C1 segment of cervical spinal cord (tissue), 14 donors: ENCODE measurements around the gene ADAM33.
A peak's percentile ranks its signal among the peaks of the same experiment; 100 is the strongest.

Source experiments
- DNase-seq, 14 donors: peaks; one replicate each; lab custom pipeline; 2025; lab: John Stamatoyannopoulos, UW

The ADAM33 gene

DNA sequence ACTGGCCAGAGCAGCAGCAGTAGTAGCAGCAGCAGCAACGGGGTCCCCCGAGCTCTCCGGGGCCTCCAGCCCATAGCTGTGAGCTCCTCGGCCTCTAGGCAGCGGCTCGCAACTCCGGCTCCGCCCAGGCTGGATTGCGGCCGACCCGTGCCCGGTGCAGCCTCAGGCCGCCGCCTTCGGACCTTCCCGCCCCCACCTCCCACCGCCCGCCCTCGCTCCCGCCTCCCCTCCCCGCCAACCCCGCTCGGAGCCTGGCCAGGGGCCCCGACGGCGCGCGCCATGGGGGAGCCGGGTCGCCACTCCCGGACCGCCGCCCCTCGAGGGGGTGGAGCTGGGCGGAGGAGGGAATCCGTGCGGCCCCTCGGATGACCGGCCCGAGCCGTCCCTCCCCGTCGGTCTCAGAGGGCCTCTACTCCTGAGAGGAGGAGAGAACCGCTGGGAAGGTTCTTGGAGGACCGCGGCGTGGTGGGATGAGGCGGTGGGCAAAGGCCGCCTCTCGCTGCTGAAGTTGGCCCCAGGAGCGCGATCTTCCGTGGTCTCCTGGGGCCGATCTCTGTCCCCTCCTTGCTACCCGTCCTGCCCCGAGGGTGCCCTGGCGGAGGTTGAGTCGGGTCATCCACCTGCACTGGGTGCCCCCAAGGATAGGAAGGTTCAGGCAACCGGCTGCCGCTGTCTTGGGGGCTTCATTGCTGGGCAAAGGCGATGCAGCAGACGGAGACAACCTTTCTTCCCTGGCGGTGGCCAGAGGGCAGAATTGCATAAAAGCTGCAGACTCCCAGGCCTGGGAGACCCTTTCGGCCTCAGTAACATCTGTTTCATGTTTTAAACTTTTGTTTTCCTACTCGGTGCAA is at the start of gene ADAM33:
ADAM33 (minus strand) TSS at position 80 of the 851 bp plus-strand sequence; CDS start at position 74, 6 bp downstream.
- peak in 1 of 14 donors; percentile 8 for DNase-seq

DNA sequence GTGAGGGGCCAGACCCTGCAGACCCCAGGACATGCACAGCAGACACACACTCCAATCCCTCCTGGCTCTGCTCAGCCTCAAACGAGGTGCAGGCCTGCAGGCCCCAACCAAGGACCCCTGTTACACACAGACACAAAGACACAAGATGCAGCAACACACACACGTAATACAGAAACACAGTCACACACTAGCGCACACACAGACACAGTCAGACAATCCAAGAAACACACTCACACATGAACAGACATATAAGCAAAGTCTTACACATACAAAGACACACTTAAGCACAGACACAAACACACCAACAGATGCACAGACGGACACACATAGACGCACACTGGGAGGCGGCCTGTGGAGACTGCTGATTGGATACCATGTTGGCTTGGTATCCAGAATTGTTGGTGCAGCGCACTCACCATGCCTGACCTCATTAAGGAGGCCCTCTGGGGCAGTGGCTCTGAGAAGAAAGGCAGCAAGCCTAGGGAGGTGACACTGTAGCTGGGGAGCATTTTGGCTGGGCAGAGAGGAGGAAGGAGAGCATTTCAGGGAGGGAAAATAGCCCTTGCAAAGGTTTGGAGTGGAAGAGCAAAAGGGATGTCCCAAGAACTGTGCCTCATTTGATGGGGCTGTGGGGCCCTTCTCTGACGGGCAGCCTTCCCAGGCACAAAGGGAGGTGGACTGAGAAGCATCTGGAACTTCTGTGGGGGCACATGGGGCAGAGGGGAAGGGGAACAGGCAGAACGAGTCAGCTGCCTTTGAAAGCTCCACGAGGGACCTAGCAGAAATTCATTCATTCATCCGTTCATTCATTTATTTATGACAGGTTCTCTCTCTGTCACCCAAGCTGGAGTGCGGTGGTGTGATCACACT is 49.2 kb upstream of the ADAM33 start:
- DNase-seq: no peak

DNA sequence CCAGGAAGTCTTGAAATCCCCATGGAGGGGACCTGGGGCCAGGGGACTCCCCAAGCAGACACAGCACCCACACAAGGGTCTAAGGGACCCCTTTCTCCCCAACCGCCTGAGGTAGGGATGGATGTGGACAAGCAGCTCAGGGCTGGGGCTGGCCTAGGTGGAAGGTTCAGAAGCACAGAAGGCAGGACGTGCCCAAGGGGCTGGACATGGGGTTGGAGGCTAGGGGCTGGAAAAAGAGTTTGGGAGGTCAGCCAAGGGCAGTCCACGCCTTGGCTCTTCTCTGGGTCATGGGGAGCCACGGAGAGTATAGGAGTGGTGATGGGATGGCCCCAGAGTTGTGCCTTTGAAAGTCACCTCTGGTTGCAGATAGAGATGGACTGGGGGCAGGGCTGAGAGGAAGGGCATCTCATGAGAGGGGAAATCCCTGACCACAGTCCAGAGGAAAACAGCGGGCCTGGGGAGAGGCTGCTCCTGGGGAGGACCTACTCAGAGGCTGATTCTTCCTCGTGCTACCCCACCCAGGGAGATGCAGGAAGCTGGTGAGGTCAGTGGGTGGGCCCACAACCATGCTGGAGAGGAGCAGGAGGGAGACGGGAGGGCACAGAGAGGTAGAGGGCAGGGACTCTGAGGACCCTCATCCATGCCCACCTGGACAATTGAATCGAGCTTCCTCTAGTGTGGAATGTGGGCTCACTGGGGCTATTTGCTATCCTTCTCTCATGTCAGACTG is 48.2 kb upstream of the ADAM33 start:
- no peak for DNase-seq

DNA sequence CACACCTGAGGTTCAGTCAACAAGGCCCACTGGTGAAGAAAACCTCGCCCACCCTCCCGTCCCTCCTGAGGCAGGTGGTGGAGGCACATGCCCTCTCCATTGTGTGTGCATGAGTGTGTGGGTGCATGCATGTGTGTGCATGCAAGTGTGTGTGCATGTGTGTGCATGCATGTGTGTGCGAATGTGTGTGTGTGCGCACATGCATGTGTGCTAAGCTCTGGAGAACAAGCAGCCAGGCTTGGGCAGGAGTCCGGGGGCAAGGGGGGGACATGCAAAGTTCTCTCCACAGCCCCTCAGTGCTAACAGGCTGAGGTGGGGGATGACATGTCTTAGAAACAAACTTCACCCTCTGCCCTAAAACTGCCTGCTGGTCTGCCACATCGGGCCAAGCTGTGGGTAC is 47.6 kb upstream of the ADAM33 start:
- no peak for DNase-seq

- no peak for DNase-seq
Measured at GRCh38 chr20:3728876-3729275, 47.1 kb upstream of the ADAM33 start.

- no peak for DNase-seq
Measured at GRCh38 chr20:3728354-3728753, 46.5 kb upstream of the ADAM33 start.

GRCh38 chr20:3727401-3728021 is 45.7 kb upstream of the ADAM33 start:
- DNase-seq: no peak

DNA sequence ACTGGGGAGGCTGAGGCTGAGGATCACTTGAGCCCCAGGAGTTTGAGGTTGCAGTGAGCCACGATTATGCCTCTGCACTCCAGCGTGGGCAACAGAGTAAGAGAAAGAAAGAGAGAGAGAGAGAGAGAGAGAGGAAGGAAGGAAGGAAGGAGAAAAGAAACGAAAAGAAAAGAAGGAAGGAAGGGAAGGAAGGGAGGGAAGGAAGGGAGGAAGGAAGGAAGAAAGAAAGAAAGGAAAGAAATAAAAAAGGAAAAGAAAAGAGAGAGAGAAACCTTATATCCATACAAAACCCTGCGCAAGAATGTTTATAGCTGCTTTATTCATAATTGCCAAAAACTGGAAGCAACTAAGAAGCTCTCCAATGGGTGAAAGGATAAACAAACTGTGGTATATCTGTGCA is 42.5 kb upstream of the ADAM33 start:
- DNase-seq: no peak

- no peak for DNase-seq
Measured at GRCh38 chr20:3723284-3723683, 41.5 kb upstream of the ADAM33 start.

- DNase-seq: no peak
Measured at GRCh38 chr20:3721912-3722311, 40.1 kb upstream of the ADAM33 start.

- DNase-seq: no peak
Measured at GRCh38 chr20:3720626-3721025, 38.8 kb upstream of the ADAM33 start.

DNA sequence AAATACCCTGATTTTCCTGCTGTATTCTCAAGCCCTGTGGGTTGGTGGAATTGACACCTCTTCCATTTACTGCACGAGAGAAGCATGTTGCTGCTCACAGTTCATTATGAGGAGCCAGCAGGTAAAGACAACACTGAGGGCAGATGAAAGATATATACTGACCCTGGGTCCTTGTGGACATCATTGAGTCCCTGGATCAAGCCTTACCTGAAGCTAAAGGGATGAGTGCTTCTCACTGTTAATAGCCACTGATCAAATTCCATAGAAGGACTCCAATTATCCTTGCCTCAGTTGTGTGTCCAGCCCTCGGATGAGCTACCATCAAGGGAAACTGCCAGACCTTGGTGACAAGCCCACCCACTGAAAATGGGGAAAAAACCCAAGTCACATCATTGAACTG is 38.3 kb upstream of the ADAM33 start:
- DNase-seq: no peak

DNA sequence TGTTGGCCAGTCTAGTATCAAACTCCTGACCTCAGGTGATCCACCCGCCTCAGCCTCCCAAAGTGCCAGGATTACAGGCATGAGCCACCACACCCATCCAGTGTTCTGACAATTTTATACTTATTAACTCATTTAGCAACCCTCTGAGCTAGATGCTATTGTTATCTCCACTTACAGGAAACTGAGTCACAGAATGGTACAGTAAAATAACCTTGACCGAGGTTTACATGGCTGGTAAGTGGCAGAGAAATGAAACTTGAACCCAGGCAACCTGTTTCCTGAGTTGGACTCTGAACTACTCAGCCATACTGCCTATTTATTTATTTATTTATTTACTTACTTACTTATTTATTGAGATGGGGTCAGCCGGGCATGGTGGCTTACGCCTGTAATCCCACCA is 37.2 kb upstream of the ADAM33 start:
- DNase-seq: no peak

- DNase-seq: no peak
Measured at GRCh38 chr20:3716195-3716834, 34.5 kb upstream of the ADAM33 start.

DNA sequence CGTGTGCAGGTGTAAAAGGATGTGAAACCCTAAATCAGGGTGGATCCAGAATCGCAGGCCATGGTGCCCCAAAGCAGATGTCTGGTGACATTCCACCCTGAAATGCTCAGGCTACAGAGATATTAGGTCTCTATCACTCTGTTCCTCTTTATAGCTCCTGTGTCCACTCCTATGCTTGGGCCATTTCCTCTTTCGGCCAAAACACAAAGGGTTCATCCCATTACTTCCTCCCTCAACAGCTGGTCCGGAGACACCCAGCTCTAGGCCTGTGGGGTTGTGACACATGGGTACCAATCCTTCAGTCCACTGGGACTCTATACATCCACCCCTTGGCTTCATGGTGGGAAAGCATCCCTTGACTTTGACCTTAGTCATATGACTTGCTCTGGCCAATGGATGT is 32.3 kb upstream of the ADAM33 start:
- DNase-seq: peak in 2 of 14 donors; percentile 13 to 18

GRCh38 chr20:3712279-3712873 is 30.6 kb upstream of the ADAM33 start, which contains the start of gene SIGLEC1:
TSS of gene SIGLEC1 (minus strand) at chr20:3712600. CDS start at chr20:3707128, 5,472 bp downstream.
- peak in 7 of 14 donors; percentile 13 to 56 (median 21) for DNase-seq

- no peak for DNase-seq
Measured at GRCh38 chr20:3711484-3711941, 29.7 kb upstream of the ADAM33 start.

GRCh38 chr20:3710703-3711483 is 29.1 kb upstream of the ADAM33 start:
- peak in 11 of 14 donors; percentile 13 to 84 (median 39) for DNase-seq

DNA sequence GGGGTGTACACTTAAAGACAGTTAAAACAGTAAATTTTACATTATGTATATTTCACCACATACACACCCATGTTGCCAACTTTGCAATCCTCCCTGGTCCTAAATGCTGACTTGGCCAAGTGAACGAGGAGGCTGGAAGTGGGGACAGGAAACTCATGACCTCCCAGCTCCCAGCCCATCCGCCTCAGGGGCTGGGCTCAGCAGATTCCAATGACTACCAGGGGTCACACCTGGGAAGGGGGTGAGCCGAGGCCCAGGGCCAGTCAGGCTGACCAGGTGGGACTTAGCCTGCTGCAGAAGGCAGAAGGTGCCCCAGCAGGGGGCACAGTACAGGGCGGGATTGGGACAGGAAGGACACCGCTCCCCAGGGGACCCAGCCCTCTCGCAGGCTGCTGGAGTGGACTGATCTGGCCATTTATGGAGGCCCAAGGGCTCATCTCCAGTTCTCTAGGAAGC is 28.2 kb upstream of the ADAM33 start:
- no peak for DNase-seq
